Measurements from ENCODE around the gene SLU7.

The SLU7 gene

GRCh38 chr5:160399402-160400353 lies 19.2 kb downstream of the SLU7 start, which contains the start of gene FAM200C:
Gene FAM200C, minus strand, starts transcription at chr5:160400054. Its CDS starts 4,564 bp downstream, at chr5:160395490.
- DNase-seq, result peak; percentile 86

- DNase-seq, result no peak
These were observed 20.1 kb downstream of the SLU7 start for GRCh38 chr5:160398806-160399205.

GRCh38 chr5:160397492-160397891 lies 21.4 kb downstream of the SLU7 start:
- no peak for DNase-seq

DNA sequence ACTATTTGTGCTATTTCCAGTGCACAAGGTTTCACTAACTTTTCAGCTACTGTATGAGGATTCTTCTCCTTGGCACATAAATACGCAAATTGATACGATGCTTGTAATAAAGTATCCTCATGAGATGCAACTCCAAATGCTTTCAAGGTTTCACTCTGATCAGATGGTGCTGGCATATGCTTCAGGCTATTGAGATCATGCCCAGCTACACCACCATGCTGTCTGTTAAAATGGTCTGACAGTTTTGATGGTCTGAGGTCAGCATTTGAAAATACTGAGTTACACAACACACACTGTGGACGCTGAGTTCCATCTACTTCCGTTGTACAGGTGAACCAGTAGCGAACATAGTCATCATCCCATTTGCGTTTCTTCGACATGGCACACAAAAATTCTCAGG lies 23.8 kb downstream of the SLU7 start:
- no peak for DNase-seq

DNA sequence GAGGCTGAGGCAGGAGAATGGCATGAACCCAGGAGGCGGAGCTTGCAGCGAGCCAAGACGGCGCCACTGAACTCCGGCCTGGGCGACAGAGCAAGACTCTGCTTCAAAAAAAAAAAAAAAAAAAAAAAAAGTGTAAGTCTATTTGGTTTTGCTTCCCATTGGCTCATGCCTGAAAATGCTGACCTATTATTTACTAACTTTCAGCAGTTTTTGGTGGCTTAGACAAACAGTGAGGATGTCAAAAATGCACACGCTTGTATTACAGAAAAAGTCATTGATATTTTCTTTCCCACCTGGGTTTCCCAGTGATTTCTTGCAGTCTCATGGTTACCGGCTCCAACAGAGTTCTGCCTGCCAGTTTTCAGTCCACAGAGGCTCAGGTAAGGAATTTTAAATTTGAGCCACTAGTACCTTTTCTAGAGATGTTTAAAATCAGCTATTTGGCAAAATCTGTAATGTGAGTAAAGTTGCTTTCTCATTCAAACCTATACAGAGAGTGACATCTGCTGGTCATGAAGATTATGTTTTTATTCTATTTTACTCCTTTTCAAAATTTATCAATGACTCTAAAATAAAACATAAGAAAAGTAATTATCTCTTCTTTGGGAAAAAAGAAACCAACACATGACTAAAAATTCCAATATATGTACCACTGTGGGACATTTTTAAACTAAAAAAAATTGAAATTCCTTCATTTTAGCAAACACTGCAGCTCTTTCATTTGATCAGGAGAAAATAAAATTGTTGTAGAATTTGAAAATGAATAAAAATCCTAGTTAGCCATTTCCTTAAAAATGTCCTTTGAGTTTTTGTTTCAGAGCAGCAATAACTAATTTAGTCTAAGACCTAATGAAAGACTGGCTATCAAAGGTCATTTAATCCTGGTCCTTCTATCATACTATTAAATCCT lies 27.8 kb downstream of the SLU7 start:
- peak; percentile 16 for DNase-seq

DNA sequence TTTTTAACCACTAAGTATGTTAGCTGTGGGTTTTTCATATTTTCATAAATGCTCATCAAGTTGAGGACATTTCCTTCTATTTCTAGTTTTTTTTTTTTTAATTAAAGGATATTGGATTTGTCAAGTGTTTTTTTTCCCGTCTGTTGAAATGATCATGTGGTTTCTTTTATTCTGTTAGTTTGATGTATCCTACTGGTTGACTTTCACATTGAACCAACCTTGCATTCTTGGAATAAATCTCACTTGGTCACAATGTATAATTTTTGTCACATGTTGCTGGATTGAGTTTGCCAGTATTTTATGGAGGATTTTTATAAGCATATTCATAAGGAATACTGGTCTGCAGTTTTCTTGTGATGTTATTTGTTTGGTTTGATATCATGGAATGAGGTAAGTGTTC lies 31.4 kb downstream of the SLU7 start:
- no peak for DNase-seq

- DNase-seq, result no peak
These were observed 33.4 kb downstream of the SLU7 start for GRCh38 chr5:160385496-160385895.

GRCh38 chr5:160384681-160385080 lies 34.2 kb downstream of the SLU7 start:
- no peak for DNase-seq

GRCh38 chr5:160382346-160382745 lies 36.5 kb downstream of the SLU7 start:
- DNase-seq, result no peak

DNA sequence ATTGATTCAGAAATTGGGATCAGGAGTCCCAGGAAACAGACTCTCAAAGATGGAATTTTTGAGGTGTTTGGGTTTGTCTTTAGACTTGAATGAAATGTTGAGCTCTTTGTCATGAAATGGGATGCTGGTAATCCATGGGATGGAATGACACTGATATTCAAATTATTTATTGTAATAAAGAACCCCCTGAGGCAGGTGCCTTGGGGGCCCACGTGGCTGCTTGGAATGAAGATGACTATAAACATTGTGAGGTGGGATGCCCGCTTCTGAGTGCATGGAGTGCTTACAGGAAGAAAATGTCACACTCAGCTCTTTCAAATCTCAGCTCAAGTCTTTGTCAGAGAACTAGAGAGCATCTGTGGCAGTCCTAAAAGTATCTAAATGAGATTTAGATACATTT lies 38.8 kb downstream of the SLU7 start:
- DNase-seq, result no peak

- no peak for DNase-seq
These were observed 39.4 kb downstream of the SLU7 start for GRCh38 chr5:160379511-160379910.

DNA sequence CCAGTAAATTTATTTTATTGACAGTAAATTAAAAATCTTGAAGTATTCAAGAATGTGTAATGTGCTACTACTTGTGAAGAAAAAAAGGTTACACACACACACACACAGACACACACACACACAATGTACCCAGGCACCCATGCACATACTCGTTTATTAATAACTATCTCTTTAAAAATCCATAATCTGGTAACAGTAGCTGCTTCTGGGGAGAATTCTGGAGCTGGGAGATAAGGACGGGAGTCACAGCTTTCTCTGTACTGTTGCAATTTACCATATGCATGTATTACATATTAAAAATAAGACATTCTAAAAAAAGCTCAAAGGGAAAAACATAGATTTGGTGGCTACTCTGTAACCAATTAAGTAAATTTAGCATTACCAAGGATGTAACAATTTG lies 40.6 kb downstream of the SLU7 start:
- DNase-seq, result no peak

- DNase-seq, result no peak
These were observed 41.2 kb downstream of the SLU7 start for GRCh38 chr5:160377651-160378050.

GRCh38 chr5:160376416-160376815 lies 42.5 kb downstream of the SLU7 start:
- DNase-seq, result no peak

- no peak for DNase-seq
These were observed 43.2 kb downstream of the SLU7 start for GRCh38 chr5:160375701-160376100.

GRCh38 chr5:160375166-160375565 lies 43.7 kb downstream of the SLU7 start:
- no peak for DNase-seq

GRCh38 chr5:160371294-160371693 lies 47.6 kb downstream of the SLU7 start:
- no peak for DNase-seq

GRCh38 chr5:160370713-160371034 lies 48.2 kb downstream of the SLU7 start:
- DNase-seq, result no peak

- DNase-seq, result no peak
These were observed 48.7 kb downstream of the SLU7 start, which contains the start of gene C1QTNF2 for GRCh38 chr5:160369990-160370712. Gene C1QTNF2, minus strand, starts transcription at chr5:160370626. Its CDS starts 15,615 bp downstream, at chr5:160355011.

- no peak for DNase-seq
These were observed 51.0 kb downstream of the SLU7 start for GRCh38 chr5:160367885-160368284.

DNA sequence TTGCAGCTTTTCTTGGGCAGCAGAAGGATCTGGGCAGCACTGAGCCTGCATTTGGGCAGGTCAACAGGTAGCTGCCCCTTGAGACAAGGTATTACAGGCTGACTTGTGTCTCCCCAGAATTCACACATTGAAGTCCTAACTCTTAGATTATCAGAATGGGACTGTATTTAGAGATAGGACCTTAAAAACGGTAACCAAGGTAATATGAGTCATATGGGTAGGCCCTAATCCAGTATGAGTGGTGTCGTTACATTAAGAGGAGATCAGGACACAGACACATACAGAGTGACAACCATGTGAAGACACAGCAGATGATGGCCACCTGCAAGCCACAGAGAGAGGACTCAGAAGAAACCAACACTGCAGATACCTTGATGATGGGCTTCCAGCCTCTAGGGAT lies 51.6 kb downstream of the SLU7 start:
- DNase-seq, result no peak

- DNase-seq, result no peak
These were observed 52.7 kb downstream of the SLU7 start for GRCh38 chr5:160366230-160366629.

All from activated CD4-positive, alpha-beta T cell treated with anti-CD3 and anti-CD28 coated beads, Interleukin-2, amount 50 U/mL, for 16 hours (primary cell).